GM12801 (cell line): Measurements from ENCODE around the gene TARP.

Source experiments
- TF ChIP-seq, protein P1 (sequence below): IDR thresholded peaks from one replicate; pipeline ENCODE4 v1.5.1; 2011; ENCODE audit warnings: control low read depth; ENCODE audit not compliant: insufficient read length; ENCODE audit errors: extremely low read depth

Gene TARP

DNA sequence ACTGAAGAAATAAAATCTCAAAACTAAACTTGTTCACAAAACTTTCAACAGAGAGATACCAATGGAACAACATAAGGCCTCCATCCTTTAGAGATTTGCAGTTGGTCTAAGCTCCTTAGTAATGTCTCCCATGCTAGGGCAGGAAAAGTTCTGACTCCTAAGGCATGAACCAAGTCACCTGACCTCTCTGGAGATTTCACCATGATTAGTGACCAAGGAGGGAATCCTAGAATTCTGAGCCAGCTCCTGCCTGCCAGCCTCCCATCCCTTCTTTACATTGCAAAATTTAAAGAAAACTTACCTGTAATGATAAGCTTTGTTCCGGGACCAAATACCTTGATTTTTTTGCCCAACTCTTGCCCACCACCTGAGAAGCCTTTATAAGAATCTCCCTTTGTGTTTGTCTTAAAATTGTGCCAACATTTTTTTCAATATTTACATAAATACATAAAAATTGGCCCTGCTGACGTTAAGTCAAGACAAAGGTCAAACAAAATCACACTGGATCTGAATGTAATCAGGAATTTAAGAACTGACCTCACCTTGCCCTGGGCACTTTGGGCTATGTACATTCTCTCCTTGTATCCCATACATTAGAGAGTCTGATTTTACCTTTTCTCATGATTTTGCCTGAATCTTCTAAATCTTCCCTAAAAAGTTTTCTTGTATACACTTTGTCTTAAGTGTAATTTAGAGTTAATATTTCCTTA lies at the start of gene TARP:
Gene TARP, minus strand, starts transcription at position 351 of the 710 bp plus-strand sequence.
- TF ChIP-seq, protein P1, sequence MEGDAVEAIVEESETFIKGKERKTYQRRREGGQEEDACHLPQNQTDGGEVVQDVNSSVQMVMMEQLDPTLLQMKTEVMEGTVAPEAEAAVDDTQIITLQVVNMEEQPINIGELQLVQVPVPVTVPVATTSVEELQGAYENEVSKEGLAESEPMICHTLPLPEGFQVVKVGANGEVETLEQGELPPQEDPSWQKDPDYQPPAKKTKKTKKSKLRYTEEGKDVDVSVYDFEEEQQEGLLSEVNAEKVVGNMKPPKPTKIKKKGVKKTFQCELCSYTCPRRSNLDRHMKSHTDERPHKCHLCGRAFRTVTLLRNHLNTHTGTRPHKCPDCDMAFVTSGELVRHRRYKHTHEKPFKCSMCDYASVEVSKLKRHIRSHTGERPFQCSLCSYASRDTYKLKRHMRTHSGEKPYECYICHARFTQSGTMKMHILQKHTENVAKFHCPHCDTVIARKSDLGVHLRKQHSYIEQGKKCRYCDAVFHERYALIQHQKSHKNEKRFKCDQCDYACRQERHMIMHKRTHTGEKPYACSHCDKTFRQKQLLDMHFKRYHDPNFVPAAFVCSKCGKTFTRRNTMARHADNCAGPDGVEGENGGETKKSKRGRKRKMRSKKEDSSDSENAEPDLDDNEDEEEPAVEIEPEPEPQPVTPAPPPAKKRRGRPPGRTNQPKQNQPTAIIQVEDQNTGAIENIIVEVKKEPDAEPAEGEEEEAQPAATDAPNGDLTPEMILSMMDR = no peak

- TF ChIP-seq, protein P1 = no peak
These were observed 49.7 kb upstream of the TARP start for GRCh38 chr7:38323156-38323555.

DNA sequence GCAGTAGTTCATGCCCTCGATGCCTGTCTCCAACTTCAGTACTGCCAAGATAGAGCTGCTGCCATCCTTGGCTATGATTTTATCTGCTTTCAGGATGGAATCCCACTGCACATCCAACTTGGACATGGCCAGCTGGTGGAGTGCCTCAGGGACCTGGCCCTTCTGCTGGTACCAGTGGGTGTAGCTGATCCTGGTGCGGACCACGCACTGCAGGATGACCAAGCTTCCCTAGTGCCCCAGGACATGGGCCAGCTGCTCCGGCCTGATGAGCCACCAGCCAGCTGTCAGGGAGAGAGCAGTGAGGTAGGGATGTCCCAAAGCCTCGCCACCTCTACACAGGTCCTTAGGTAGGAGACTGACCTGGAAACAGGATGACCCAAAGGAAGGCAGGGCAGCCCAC lies 49.0 kb upstream of the TARP start:
- TF ChIP-seq, protein P1 = no peak

- TF ChIP-seq, protein P1 = no peak
These were observed 48.5 kb upstream of the TARP start for GRCh38 chr7:38321967-38322366.

GRCh38 chr7:38321515-38321944 lies 48.1 kb upstream of the TARP start:
- TF ChIP-seq, protein P1 = no peak

DNA sequence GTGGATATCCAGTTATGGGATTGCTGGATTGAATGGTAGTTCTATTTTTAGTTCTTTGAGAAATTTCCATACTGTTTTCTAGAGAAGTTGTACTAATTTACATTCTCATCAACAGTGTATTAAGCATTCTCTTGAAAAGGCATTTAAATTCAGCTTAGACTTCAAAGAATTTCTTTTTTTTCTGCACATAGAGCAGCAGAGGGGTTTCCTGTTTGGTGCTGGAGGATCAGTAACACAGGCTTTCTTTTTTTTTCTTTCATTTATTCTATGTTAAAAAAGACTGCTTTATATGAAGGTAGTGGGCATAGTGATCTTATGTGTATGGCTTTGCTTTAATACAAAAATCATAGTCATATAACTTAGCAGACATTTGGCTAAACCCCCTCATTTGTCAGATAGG lies 47.6 kb upstream of the TARP start:
- TF ChIP-seq, protein P1 = no peak

GRCh38 chr7:38319873-38320272 lies 46.4 kb upstream of the TARP start:
- TF ChIP-seq, protein P1 = no peak
